ENCODE data around the gene PLEKHH1.
"Not testable (repeated sequence)": the region's sequence is repeated elsewhere in the genome, so short reads cannot be mapped to it uniquely, and the experiment has no call there.

The PLEKHH1 gene

DNA sequence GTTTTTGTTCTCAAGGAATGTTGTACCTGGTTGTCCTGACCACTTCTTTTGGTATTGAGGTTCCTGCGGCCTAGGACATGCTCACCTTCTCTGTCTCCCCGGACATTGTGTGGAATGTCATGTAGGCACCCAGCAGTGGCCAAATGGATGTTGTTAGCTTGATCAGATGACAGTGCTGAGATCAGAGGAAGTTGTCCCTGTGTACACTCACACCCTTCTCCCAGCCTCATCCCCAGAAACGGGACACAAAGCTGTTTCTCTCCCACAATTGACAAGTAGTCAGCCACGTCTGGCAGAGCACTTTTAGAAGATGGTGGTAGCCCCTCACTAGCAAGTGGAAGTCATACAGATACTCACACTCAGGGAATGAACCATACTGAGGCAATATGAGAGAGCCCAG is 3.0 kb downstream of the PLEKHH1 start:
- DNase-seq, result no peak

DNA sequence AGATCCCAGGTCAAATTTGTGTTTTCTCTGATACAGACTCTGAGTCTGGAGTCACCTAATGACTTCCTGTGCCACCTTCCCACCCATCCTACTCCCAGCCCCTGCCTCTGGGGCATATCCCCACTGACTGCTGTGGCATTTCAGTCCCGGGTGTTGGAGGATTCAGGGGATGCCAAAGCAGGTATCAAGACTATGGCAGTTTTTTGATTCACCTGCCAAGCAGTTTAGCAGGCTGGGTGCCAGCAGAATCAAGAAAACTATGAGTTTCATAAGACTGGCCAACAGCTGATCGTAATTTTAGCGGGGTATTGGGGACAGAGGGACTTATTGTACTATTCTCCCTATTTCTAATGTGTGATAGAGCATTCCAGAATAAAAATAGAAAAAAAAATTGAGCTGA is 4.6 kb downstream of the PLEKHH1 start:
- no peak for DNase-seq

DNA sequence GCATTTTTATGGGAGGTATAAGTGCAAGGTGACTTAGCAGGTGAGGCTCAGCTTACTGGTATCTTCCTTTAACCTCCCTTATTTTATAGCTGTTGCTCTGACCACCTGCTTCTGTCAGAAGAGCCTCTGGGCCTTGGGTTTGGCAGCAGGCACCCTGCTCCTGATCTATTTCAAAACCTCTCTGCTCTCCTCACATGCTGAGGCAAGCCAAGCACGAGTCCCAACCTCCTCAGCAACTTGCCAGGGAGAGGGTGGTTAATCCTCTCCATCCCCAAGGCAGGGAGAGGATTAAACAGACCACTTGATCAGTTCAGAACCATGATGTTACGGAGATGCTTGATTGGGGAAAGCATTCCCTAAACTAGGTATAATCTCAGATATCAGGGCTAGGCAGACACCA is 5.4 kb downstream of the PLEKHH1 start:
- DNase-seq, result peak; percentile 42

DNA sequence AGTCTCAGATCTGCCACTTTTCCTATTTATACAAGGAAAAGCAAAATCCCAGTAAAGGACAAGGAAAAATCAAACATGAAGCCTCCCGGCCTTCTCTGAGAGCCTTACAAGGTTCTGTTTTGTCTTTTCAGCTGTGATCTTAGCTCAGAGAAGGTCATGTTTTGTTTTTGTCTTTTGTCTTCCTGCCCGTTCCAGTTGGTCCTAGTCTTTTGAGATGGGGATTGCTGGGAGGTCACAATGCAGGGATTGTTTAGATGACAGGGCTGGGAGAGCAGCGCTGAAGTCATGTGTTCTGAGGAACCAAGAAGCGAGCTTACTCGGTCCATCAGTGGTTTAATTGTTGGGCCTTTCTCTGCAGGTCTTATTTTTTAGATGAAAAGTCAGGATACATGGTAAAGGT is 6.0 kb downstream of the PLEKHH1 start:
- no peak for DNase-seq

DNA sequence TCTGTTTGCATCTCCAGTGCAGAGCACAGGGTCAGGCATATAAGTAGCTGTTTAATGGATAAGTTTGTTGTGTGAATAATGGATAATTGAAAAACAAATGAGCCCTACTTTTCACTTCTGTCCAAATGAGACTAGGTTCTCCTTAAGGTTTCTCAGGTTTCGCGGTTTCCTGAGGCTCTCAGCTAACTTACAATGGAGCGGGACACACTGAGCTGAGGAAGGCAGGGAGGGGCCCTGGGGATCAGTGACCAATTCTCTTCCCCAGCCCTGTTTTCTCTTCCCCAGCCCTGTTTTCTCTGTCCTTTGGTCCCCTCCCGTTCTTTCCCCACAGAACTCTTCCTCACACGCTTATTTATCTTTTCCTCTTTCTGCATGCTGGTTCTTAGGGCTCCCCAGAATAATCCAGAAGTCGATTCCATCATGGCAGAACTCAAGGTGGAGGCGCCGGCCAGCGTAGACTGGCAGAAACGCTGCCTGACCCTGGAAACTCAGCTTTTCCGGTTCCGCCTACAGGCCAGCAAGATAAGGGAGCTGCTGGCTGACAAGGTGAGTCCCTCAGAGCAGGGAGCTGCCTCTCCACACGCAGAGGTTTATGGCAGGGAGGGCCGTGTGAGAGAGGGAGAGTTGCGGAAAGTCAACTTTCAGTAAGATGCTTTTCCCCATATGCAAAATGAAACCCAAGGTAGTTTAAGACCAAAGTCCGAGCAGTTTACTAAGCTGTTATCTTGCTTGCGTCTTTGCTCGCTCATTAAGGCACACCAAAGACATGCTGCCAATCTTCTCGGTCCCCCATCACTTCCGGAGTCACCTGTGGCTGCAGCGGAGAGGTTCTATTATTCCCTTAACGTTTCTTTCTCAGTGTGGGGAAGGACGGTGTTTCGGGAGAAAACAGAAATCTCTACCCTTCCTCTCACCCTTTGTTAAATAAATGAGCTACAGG is 8.6 kb downstream of the PLEKHH1 start:
- DNase-seq, result no peak

DNA sequence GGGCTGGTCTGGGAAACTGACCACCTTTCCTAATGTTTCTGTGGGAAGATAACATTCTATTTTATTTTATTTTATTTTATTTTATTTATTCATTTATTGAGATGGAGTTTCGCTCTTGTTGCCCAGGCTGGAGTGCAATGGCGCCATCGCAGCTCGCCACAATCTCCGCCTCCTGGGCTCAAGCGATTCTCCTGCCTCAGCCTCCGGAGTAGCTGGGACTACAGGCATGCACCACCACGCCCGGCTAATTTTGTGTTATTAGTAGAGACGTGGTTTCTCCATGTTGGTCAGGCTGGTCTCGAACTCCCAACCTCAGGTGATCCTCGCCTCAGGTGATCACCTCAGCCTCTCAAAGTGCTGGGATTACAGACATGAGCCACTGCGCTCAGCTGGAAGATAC is 9.5 kb downstream of the PLEKHH1 start:
- not testable (repeated sequence) for DNase-seq

DNA sequence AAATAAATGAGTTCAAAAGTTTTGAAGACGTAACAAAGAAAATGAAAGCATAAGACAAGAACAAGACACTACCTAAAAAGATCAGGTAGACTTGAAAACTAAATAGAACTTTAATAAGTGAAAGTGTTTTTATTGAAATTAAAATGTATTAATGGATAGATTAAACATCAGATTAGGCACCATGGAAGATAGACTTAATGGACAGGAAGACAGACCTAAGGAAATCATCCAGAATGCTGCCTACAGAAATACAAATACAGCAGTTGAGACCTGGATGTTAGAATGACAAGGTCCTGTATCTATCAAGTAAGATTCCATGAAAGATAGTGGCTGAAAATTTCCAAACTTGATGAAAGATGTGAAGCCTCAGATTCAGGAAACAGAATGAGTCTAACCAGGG is 11.5 kb downstream of the PLEKHH1 start:
- DNase-seq, result no peak

DNA sequence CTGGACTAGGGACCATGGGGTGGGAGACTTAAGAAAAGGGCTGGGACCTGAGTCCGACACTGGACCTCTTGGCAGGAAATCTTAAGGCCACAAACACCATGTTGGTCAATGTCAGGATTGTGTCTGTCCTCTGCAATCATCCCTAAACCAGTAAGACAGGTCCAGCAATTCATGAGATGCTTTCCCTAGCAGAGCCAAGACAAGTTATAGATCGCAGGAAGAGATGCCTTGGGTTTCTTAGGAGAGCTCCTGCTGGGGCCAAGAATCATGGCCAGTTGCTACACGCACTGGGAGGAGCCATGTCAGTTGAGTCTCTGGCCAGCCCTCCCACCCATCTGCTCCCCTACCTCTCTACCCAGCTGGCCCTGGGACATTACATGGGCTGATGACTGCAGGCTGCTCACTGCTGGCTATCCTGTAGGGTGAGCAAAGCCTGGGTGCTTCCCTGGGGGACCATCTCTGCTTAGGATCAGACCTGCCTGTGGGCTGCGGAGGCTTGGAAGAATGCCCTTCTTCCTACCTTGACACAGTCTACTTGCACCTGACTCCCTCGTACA is 14.2 kb downstream of the PLEKHH1 start:
- DNase-seq, result no peak

DNA sequence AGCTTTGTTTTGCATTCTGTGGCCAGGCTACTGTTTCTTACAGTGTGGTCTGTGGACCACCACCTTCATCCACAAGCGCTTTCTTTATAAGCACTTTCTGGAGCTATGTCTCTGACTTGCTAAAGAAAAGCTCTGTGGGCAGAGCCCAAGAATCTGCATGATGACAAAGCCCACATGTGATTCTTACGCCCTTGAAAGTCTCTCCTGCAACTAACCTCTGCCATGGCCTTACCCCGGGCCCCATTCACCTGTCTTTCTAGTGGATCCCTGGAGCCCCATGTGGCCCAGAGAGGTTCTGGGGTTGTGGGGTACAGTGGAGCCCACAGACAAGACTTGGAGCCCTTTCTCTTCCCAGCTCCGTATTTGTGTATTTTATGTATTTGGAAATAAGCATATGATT is 16.6 kb downstream of the PLEKHH1 start:
- no peak for DNase-seq

DNA sequence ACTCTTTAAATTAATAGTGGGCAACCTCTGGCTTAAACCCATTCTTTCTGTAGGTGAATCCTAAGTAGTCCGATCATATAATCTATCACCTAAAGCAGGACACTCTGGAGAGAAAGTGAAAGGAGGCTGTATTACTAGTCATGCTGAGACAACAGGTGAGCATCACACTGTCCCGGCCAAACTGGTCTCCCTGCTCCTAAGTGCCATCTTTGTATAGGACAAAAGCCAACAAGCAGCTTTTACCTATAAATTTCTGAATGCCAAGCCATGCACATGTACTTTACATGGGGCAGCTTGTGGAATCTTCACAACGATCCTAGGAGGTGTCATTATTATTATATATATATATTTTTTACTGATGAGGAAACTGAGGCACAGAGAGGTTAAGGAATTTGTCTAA is 18.0 kb downstream of the PLEKHH1 start:
- no peak for DNase-seq

DNA sequence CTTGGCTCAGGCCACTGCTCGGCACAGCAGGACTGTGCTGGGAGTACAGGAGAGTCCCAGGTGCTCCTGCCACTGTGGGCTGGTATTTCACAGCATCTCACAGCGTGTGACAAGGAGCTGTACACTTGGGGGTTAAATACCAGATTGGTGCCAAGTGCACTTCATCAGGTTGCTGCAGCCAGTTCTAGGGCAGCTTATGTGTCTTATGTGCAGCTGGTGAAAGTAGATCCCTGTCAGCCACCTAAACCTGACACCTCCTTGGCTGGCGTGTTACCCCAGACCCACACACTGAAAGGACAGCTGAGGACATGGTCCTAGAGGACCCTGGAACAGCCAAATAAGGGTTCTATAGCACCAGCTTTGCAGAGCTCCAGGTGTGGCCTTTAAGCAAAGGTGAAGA is 18.9 kb downstream of the PLEKHH1 start:
- peak; percentile 84 for DNase-seq

DNA sequence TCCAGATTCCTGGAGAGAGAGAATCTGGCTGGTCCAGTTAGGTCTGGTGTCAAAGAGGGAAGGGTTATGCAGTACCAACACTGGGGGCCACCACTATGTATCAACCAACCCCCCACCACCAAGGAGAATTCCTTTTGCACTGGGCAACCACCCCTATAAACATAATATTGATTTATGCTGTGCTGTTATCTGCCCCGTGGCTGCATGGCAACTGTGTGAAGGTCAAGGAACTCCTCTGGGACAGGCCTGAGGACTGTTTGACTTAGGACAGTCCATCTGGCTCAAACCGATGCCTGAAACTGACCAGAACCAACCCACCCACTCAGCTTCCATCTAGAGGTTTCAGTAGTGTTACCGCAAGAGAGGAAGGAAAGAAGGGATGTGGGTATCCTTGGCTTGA is 20.5 kb downstream of the PLEKHH1 start:
- DNase-seq, result no peak

DNA sequence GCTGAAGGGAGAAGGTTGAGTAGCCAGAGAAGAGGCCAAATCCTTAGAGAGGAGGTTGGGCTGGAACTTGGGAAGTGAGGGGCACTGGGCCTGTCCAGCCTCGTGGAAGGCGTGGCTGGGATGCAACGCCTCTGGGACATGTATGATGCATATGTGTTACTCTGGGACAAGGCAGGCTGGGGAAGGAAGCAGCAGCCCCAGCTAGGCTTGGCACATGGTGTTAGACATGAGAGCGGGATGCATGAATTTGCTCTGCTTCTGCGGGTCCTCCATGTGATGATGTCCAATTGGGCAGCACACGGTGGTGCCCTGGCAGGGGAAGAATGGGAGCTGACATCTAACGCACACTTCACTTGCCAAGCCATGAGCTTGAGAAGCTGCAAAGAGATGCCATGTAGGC is 21.3 kb downstream of the PLEKHH1 start:
- DNase-seq, result no peak

DNA sequence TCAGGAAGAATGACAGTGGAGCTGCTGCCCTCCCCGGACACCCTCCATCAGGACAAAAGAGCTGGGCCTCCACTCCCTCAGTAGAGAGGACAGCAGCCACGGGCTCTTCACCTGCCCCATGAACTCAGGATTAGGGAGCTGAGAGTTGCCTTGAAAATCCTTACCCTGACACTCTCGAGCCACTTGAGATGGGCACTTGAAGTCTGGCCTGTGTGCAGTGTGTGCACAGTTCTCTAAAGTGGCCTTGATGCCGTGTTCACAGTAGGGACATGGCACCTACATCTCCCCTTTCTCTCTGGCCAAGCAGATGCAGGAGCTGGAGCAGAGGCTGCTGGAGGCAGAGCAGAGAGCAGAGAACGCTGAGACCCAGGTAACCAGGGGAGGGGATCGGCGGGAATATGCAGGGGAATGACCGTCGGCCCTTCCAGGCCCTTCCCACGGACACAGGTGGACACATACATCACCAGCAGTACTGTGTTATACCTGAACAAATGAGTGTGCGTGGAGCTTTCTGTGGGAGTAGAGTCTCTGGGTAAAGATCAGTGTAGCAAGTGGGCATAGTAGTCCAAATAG is 22.5 kb downstream of the PLEKHH1 start:
- DNase-seq, result peak; percentile 78

DNA sequence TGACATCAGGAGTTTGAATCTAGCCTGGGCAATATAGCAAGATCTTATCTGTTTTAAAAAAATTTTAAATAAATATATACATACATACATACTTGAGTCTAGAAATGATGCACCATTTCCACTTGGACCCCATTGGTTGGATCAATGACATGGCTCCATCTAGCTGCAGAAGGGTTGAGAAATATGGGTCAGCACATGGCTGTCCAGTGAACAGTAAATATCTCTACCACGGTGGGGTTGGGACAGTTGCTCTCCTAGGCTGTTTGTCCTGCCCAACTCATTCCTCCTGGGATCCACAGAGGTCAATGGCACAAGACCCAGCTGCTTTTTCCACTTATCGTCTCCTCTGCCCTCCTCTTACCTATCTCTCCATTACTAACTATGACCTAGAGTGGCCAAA is 23.6 kb downstream of the PLEKHH1 start:
- DNase-seq, result no peak

DNA sequence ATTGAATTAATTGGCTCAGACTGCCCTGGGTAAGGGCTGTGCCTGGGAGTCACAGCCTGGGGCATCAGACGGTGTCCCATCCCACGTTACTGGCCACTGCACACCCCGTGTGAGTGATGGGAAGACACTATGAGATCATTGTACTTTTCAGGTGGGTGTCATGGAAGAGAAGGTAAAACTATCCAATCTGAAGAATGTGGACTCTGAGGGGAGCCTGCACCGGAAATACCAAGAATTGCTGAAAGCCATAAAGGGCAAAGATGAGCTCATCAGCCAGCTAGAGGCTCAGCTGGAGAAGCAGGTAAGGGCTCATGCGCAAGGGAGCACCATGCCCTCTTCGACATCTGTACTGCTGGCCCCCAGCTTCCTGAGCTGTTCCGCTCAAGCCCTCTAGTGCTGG is 24.0 kb downstream of the PLEKHH1 start:
- DNase-seq, result no peak

DNA sequence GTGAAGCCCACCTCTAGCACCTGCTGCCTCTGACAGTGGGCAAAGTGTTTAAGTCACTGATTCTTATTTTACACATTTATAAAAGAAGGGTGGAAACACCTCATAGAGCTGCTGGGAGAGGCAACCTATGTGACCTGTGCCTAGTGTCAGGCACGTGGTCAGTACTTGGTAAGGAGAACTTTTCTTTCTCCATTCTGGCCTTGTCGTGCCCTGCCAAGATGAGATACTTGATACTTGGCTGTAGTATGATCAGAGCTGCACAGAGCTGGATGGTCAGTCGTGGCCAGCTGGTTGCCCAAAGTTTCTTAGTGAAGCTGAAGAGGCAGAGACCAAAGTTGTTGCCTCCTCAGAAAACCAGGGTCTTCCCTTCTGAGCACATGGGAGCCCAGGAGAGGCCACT is 24.6 kb downstream of the PLEKHH1 start:
- DNase-seq, result no peak

DNA sequence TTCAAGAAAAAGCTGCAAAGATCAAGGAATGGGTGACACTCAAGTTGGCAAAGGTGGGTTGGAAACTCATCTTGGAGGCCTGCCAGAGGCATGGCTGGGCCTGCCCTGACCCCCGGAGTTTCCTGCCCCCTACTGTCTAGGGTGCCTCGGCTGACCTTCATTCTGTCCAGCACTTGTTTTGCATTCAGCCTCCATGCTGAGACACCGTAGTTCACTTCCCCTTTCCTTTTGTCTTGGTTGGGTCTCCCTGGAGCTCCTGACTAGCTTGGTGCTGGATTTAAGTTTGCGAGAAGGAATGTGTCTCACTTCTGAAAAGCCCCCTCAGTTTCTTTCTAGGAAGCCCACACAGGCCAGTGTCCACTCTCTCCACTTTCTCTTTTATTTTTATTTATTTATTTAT is 26.5 kb downstream of the PLEKHH1 start:
- no peak for DNase-seq

DNA sequence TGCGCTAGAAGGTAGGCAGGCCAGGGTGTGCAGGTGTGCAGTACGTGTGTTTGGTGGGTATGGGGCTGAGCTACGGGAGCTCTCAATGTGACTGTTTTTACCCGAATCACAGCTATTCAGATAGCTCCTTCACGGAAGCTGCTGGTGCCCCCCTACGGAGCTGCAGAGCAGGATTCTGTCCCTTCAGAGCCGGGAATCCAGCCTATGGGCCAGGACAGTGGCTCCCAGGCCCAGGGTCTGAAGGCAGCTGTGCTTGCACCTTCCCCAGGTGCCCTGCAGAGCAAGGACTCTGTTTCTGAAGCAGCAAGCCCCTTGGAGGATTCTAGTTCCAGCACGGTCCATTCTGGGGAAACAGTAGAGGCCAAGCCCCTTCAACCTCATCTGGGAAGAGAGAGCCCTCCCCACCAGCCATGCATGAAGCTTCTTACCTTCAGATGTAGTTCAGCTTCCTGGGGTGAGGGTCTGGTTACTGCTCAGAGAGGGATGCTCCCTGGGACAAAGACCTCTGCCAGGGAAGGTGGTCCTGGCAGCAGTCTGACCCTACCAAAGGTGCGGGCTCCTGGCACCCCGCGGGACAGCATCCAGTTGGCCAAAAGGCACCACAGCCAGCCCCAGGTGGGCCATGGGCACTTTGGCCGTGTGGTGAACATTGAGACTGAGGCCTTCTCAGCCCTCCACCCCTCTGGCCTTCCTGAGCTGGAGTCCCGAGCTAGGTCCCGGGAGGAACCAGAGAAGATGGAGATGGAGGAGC is 29.1 kb downstream of the PLEKHH1 start:
- DNase-seq, result no peak

DNA sequence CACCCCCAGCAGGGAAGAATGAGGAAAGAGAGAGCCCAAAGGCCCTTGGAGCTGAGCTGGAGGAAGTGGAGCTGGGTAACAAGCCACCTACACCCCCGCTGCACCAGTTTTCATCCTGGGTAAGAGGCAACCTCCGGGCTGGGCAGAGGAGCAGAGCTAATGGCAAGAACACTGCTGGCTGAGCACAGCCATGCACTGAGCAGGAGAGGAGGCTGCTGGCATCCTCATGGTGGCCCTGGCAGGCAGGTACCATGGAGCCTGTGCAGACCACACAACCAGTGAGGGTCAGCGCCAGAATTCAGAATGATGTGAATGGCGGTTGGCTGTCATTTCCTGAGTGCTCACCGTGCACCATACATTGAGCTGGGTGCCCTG is 29.7 kb downstream of the PLEKHH1 start:
- no peak for DNase-seq

DNA sequence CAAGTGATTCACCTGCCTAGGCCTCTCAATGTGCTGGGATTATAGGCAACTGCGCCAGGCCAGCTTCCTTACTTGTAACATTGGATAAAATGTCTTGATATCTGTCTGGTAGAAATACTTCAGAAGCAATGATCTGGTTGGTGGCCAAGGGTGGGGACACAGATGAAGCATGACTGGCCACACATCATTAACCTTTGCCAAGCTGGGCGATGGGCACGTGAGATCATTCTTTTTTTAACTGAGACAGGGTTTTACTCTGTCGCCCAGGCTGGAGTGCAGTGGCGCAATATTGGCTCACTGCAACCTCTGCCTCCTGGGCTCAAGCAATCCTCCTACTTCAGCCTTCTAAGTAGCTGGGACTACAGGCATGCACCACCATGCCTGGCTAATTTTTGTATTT is 31.1 kb downstream of the PLEKHH1 start:
- peak; percentile 94 for DNase-seq

DNA sequence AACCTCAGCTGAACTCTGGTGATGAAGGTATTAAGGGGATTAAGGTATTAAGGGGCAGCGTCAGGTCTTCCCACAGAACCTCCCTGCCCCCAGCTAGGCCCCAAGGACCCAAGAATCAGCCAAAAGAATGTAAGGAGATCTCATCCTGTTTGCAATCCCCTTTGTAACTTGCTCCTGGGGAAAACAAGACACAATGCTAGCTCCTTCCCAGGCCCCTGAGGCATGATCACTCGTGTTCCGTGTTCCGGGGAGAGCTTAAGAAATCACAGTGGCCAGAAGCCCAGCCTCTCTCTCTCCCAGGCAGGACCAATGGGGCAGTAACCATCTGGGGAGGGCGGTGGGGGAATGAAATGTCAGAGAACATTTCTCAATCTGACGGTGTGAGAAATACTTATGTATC is 33.8 kb downstream of the PLEKHH1 start:
- no peak for DNase-seq

DNA sequence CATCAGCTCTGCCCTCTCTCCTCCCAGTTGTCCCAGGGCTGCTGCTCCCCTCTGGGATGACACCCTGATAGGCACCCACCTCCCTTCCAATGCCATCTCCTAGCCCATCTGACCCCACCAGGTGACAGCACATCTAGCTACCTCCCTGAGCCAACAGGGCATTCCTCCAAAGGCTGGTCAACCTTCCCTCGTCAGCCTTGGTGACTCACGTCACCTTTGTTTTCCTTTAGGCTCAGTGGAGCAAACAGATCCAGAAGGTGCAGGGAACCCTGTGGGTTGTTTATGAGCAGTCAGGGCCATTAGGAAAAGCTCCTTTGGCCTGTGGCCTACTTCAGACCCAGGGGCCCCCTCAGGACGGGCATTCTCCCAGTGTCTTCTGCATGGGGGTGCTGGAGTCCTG is 34.6 kb downstream of the PLEKHH1 start:
- no peak for DNase-seq

All from DMS79 treated with DMSO at 0.1 percent for 48 hours (cell line).